Stomach (tissue), 9 donors: Measurements from ENCODE around the gene SLC23A3. TPM values are rescaled to one million over a fixed set of nuclear protein-coding genes. Genes with fewer than 3 reads are reported as not detected.

Experiments
- DNase-seq, 2 donors: peaks; one replicate each; pipeline versions ENCODE4 v3.0.0 to v3.0.0-alpha.2; 2013 to 2019
- H3K27ac ChIP-seq, 5 donors: fragments of 200-600 bp in 4 of 5; sonication (generic) in 4 of 5; one replicate each; pipeline ENCODE4 v1.5.1; 2013 to 2019; ENCODE audit warnings: mild to moderate bottlenecking in 1 of 5, moderate library complexity in 1 of 5
- H3K27me3 ChIP-seq, 3 donors: fragments of 200-600 bp; sonication (generic); one replicate each; pipeline ENCODE4 v1.5.1; 2017 to 2019; ENCODE audit warnings: mixed run types in 1 of 3
- H3K36me3 ChIP-seq, 4 donors: fragments of 200-600 bp; sonication (generic); 1 replicate in 3 of 4; 2 replicates in 1 of 4; pipeline ENCODE4 v1.5.1; 2016 to 2019
- H3K4me1 ChIP-seq, 4 donors: fragments of 200-600 bp; sonication (generic); one replicate each; pipeline ENCODE4 v1.5.1; 2016 to 2019
- H3K4me3 ChIP-seq, 4 donors: fragments of 200-600 bp; sonication (generic) in 3 of 4; one replicate each; pipeline ENCODE4 v1.5.1; 2016 to 2019; ENCODE audit warnings: mild to moderate bottlenecking in 1 of 4
- H3K9me3 ChIP-seq, 4 donors: fragments of 200-600 bp; sonication (generic); one replicate each; pipeline ENCODE4 v1.5.1; 2016 to 2019
- EP300 ChIP-seq: sonication (generic); formaldehyde crosslinking; IDR thresholded peaks from one replicate; pipeline ENCODE4 v1.6.1; 2017; ENCODE audit warnings: antibody characterized with exemption
- POLR2A ChIP-seq, 4 donors: fragments of 450-650 bp; IDR thresholded peaks; one replicate each; pipeline ENCODE4 v1.6.1; 2016; ENCODE audit warnings: antibody characterized with exemption in 4 of 4, control low read depth in 2 of 4, mild to moderate bottlenecking in 1 of 4, moderate library complexity in 1 of 4
- POLR2AphosphoS5 ChIP-seq, 3 donors: sonication (generic); formaldehyde crosslinking; IDR thresholded peaks; one replicate each; pipeline ENCODE4 v1.6.1; 2016; ENCODE audit warnings: antibody characterized with exemption in 3 of 3
- WGBS, 5 donors: extraction: QIAGEN DNeasy Blood & Tissue Kit in 3 of 5; methylation state at CpG; one replicate each; pipeline versions ENCODE4 v1.1.5 to v1.1.7; 2013 to 2018; 5-methylcytosine and 5-hydroxymethylcytosine counted together
- intact Hi-C: fragments of 100-400 bp; cut with DNase I; formaldehyde crosslinking; loops from one replicate; pipeline ENCODE4 v1.15.1; 2023; ENCODE audit warnings: low total_unique reads
- polyA plus RNA-seq, 3 donors: library from polyadenylated mRNA; stranded (reverse); fragments of 200-250 nt; gene quantifications; one replicate each; pipeline ENCODE4 v1.2.3, GENCODE V29; 2013
- total RNA-seq, 5 donors: library from RNA; depleted of rRNA; stranded (reverse); fragments of >200 nt; gene quantifications; one replicate each; pipeline versions ENCODE4 v1.1.0 to v1.2.3, GENCODE V29; 2014 to 2016
- TF ChIP-seq, protein P1 (sequence below), 7 experiments: fragments of 450-650 bp in 4 of 7; fragments of 200-600 bp in 3 of 7; sonication (generic) in 3 of 7; IDR thresholded peaks; one replicate each; pipeline ENCODE4 v1.5.1; 2016 to 2019; ENCODE audit warnings: antibody characterized with exemption in 7 of 7, control low read depth in 2 of 7, mild to moderate bottlenecking in 1 of 7
- donor health status: healthy with polysubstance abuse.
- donor health status: Bipolar disorder and iron deficiency.
- donor health status: healthy.

The SLC23A3 gene
- total and polyA plus RNA-seq, 8 donors: 0.45 to 4.1 (median 0.92) TPM; not detected in 1

DNA sequence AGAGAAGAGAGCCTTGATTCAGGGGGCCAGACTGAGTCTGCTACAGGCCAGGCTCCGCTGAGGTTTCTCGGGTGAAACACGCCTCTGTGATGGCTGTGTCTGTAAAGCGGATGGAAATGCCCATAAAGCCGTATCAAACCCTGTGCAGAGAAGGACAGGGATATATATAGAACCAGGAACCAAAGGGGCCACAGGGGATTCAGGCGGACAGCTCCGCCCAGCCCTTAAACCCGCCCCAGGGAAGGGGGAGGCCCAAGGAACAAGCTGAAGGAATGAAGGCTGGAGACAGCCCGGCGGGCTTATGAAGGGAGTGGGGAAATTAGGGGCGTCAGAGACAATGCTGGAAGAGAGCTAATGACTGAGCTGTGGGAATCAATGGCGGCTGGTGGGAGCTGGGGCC, 51.3 kb downstream of the SLC23A3 start:
- no peaks in the 10 kb centered on the region for H3K9me3 ChIP-seq
- intact Hi-C loops: loop anchor here (10.0 kb wide), 1 partner anchor 54 kb away; the partner anchor contains the start of gene IHH
- TF ChIP-seq, protein P1, sequence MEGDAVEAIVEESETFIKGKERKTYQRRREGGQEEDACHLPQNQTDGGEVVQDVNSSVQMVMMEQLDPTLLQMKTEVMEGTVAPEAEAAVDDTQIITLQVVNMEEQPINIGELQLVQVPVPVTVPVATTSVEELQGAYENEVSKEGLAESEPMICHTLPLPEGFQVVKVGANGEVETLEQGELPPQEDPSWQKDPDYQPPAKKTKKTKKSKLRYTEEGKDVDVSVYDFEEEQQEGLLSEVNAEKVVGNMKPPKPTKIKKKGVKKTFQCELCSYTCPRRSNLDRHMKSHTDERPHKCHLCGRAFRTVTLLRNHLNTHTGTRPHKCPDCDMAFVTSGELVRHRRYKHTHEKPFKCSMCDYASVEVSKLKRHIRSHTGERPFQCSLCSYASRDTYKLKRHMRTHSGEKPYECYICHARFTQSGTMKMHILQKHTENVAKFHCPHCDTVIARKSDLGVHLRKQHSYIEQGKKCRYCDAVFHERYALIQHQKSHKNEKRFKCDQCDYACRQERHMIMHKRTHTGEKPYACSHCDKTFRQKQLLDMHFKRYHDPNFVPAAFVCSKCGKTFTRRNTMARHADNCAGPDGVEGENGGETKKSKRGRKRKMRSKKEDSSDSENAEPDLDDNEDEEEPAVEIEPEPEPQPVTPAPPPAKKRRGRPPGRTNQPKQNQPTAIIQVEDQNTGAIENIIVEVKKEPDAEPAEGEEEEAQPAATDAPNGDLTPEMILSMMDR (IDR thresholded peaks at IDR 0.05): no peak
- TF ChIP-seq EP300 (no peak), POLR2AphosphoS5 (IDR thresholded peaks at IDR 0.05) (no peak), POLR2A (IDR thresholded peaks at IDR 0.05) (no peak)
- H3K36me3 ChIP-seq: no peaks in the 10 kb centered on the region
- H3K27me3 ChIP-seq: no peaks in the 10 kb centered on the region
- H3K4me1 ChIP-seq: peaks cover 19 to 52% (median 48%) of the 10 kb centered on the region in 4 donors
- WGBS, 5 donors: 65 to 70% (median 69%) methylated on average over 12 of the region's 12 CpGs
- peak in 1 of 2 donors; percentile 67 for DNase-seq
- H3K4me3 ChIP-seq: no peak overlapping the region
- H3K27ac ChIP-seq: peak overlapping the region in 1 of 5 donors; percentile 2

DNA sequence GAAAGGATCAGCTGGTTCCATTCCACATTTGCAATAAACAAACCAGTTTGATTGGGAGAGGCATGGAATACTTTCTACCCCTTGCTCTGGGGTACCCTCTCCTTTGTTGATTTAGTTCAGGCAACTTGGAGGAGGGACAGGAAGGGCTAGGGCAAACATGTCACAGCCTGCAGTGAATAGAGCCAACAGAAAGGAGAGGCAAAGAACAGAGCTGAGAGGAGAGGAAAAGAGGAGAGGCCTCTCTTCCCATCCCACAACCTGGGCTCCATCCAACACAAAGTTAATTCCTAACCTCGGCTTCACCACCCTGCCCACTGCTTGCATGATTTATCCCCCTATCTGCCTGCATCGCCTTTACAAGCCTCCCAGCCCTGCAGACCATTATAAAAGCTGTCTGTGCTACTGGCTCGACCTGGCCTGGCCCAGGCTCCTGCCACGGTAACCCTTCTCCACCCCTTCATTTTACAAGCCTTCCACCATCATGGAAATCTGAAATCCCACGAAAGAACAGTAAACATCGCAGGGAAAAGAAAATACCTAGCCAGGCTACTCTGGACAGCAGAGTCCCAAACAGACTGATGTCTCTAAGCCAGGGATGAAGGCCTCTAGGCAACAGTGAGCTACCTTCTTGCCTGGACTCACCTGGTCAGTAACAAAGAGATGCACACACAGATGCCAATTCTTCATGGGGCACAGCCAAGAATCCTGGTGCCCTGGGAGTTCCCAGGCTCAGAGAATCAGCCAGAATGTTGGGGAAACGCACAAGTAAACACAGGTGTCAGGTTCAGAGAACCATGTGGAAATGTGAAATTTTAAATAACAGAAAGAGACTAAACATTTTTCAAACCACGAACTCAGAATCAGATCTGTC, 52.8 kb downstream of the SLC23A3 start:
- Histone ChIP-seq H3K4me1 (peaks cover 13 to 56% (median 43%) of the 10 kb centered on the region in 4 donors), H3K9me3 (no peaks in the 10 kb centered on the region), H3K4me3 (no peak overlapping the region), H3K27ac (peak overlapping the region in 3 of 5 donors; percentile 9 to 41 (median 41)), H3K36me3 (no peaks in the 10 kb centered on the region), H3K27me3 (no peaks in the 10 kb centered on the region)
- 33 to 62% (median 49%) methylated on average over 8 of the region's 8 CpGs for WGBS, 5 donors
- DNase-seq: peak in 1 of 2 donors; percentile 29
- intact Hi-C loops: loop anchor here (10.0 kb wide), 1 partner anchor 52 kb away; the partner anchor contains the start of gene IHH
- TF ChIP-seq EP300: no peak
- TF ChIP-seq, protein P1 (IDR thresholded peaks at IDR 0.05): peak in 1 of 7 experiments; percentile 5
- no peak for TF ChIP-seq POLR2AphosphoS5 (IDR thresholded peaks at IDR 0.05)

DNA sequence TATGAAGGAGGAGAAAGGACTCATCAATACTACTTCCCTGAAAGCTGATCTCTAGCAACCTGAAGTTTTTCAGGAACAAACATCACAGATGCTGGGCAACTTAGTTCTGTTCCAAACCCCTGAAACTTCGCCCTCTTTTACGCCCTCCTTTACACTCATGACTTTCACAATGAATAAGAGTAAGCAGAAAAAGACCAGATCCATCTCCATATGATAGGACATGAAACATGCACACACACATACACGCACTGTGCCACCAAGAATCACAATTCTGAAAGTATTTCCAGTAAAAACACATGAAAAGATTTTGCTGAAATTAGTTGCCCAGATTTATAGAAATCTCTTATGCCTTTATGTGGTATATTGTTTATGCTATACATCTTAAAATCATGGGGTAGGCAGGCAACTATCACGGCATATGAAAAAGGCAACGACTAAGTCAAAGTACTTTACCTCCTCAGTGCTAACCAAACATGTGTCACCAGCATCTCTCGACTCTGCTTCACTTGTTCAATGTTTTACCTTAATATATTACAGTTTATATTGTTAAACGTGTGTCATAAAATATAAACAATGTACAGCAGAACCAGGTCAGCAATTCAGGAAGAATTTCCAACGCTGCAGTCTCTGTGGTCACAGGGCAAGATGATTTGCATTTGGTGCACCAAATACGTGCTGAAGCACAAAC, 57.0 kb downstream of the SLC23A3 start:
- H3K27ac ChIP-seq: peak overlapping the region in 3 of 5 donors; percentile 39 to 52 (median 40)
- 35 to 50% (median 46%) methylated on average over 9 of the region's 9 CpGs for whole genome bisulfite sequencing, 5 donors
- no peak overlapping the region for H3K4me3 ChIP-seq
- no peaks in the 10 kb centered on the region for H3K36me3 ChIP-seq
- intact Hi-C loops: loop anchor here (10.0 kb wide), 1 partner anchor 48 kb away; the partner anchor contains the start of gene IHH
- no peaks in the 10 kb centered on the region for H3K27me3 ChIP-seq
- no peak for TF ChIP-seq POLR2A (IDR thresholded peaks at IDR 0.05)
- DNase-seq: no peak
- H3K4me1 ChIP-seq: peaks cover 31 to 71% (median 57%) of the 10 kb centered on the region in 4 donors
- H3K9me3 ChIP-seq: no peaks in the 10 kb centered on the region

DNA sequence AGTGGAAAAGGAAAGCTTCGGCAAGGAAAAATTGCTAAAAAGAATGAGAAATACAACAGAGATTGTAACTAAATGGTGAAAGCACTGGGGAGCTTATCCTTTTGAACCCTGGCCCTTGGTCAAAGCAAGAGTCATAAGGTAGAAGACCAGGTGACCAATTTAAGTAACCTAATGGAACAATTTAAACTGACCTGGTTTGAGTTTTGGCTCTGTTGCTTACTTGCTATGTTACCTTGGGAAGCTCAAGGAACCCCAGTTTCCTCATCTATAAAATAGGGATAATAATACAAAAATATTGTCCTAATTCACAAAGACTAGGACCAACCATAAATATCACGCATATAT, 57.8 kb downstream of the SLC23A3 start:
- H3K9me3 ChIP-seq: no peaks in the 10 kb centered on the region
- H3K4me3 ChIP-seq: no peak overlapping the region
- peak overlapping the region in 4 of 5 donors; percentile 34 to 52 (median 40) for H3K27ac ChIP-seq
- DNase-seq: no peak
- TF ChIP-seq POLR2AphosphoS5 (IDR thresholded peaks at IDR 0.05): no peak
- TF ChIP-seq, protein P1 (IDR thresholded peaks at IDR 0.05): no peak
- no peak for TF ChIP-seq POLR2A (IDR thresholded peaks at IDR 0.05)
- no peak for TF ChIP-seq EP300
- H3K36me3 ChIP-seq: no peaks in the 10 kb centered on the region
- no peaks in the 10 kb centered on the region for H3K27me3 ChIP-seq
- peaks cover 31 to 71% (median 57%) of the 10 kb centered on the region in 4 donors for H3K4me1 ChIP-seq
- 58 to 73% (median 71%) methylated on average over 2 of the region's 2 CpGs for WGBS, 5 donors
- intact Hi-C loops: loop anchor here (10.0 kb wide), 1 partner anchor 47 kb away; the partner anchor contains the start of gene IHH

Other genes with a start within 250 kb of the SLC23A3 start
- under 1 TPM in 3 of 5 donors, not detected in 2; 0.37 to 0.58 (median 0.45) TPM for gene CDK5R2, start 210.4 kb downstream of the SLC23A3 start, total RNA-seq
- under 1 TPM; 0.20 to 0.56 (median 0.46) TPM for gene CDK5R2, start 210.4 kb downstream of the SLC23A3 start, polyA plus RNA-seq
- gene FEV, start 184.8 kb downstream of the SLC23A3 start, total RNA-seq: 1 to 10 TPM in 1 of 5 donors, not detected in 4; 1.3 TPM
- gene FEV, start 184.8 kb downstream of the SLC23A3 start, polyA plus RNA-seq: 1 to 10 TPM in 1 of 3 donors, under 1 TPM in 2; 0.28 to 6.4 (median 0.87) TPM
- 1 to 10 TPM in 1 of 5 donors, not detected in 4; 2.8 TPM for gene CRYBA2, start 176.6 kb downstream of the SLC23A3 start, total RNA-seq
- 1 to 10 TPM; 1.2 to 7.5 (median 3.7) TPM for gene CRYBA2, start 176.6 kb downstream of the SLC23A3 start, polyA plus RNA-seq
- gene CFAP65, start 128.5 kb downstream of the SLC23A3 start, total RNA-seq: 1 to 10 TPM in 1 of 5 donors, not detected in 4; 2.6 TPM
- gene CFAP65, start 128.5 kb downstream of the SLC23A3 start, polyA plus RNA-seq: under 1 TPM in 1 of 3 donors, not detected in 2; 0.10 TPM
- gene IHH, start 109.1 kb downstream of the SLC23A3 start, total RNA-seq: 10 to 100 TPM in 4 of 5 donors, under 1 TPM in 1; 0.58 to 59.1 (median 16.5) TPM
- gene IHH, start 109.1 kb downstream of the SLC23A3 start, polyA plus RNA-seq: 1 to 10 TPM; 6.4 to 9.0 (median 7.8) TPM
- 10 to 100 TPM in 3 of 5 donors, 1 to 10 TPM in 2; 4.5 to 25.5 (median 13.2) TPM for gene NHEJ1, start 9.2 kb downstream of the SLC23A3 start, total RNA-seq
- 10 to 100 TPM; 10.3 to 19.1 (median 10.4) TPM for gene NHEJ1, start 9.2 kb downstream of the SLC23A3 start, polyA plus RNA-seq
- 10 to 100 TPM; 12.8 to 48.2 (median 36.2) TPM for gene CNPPD1, start 6.9 kb upstream of the SLC23A3 start, total RNA-seq
- gene CNPPD1, start 6.9 kb upstream of the SLC23A3 start, polyA plus RNA-seq: 10 to 100 TPM; 26.5 to 45.5 (median 34.2) TPM
- gene RETREG2, start 8.2 kb upstream of the SLC23A3 start, total RNA-seq: 10 to 100 TPM; 31.9 to 97.3 (median 43.9) TPM
- 10 to 100 TPM; 23.9 to 52.5 (median 25.1) TPM for gene RETREG2, start 8.2 kb upstream of the SLC23A3 start, polyA plus RNA-seq
- 10 to 100 TPM; 21.3 to 79.7 (median 33.8) TPM for gene ZFAND2B, start 36.8 kb upstream of the SLC23A3 start, total RNA-seq
- 10 to 100 TPM; 45.0 to 81.3 (median 46.6) TPM for gene ZFAND2B, start 36.8 kb upstream of the SLC23A3 start, polyA plus RNA-seq
- 10 to 100 TPM in 4 of 5 donors, 1 to 10 TPM in 1; 8.2 to 41.5 (median 29.5) TPM for gene ABCB6, start 48.9 kb upstream of the SLC23A3 start, total RNA-seq
- gene ABCB6, start 48.9 kb upstream of the SLC23A3 start, polyA plus RNA-seq: 10 to 100 TPM in 2 of 3 donors, 1 to 10 TPM in 1; 8.4 to 47.8 (median 14.5) TPM
- 100 to 1,000 TPM in 1 of 5 donors, 10 to 100 TPM in 3, 1 to 10 TPM in 1; 1.4 to 100 (median 23.1) TPM for gene ATG9A, start 59.6 kb upstream of the SLC23A3 start, total RNA-seq
- gene ATG9A, start 59.6 kb upstream of the SLC23A3 start, polyA plus RNA-seq: 10 to 100 TPM in 1 of 3 donors, 1 to 10 TPM in 2; 6.3 to 13.5 (median 7.2) TPM
- gene ANKZF1, start 59.8 kb upstream of the SLC23A3 start, total RNA-seq: 100 to 1,000 TPM in 3 of 5 donors, 10 to 100 TPM in 2; 33.9 to 263 (median 138) TPM
- gene ANKZF1, start 59.8 kb upstream of the SLC23A3 start, polyA plus RNA-seq: 10 to 100 TPM; 27.8 to 36.6 (median 33.4) TPM
- 10 to 100 TPM in 1 of 5 donors, 1 to 10 TPM in 2, under 1 TPM in 1, not detected in 1; 0.58 to 31.4 (median 4.5) TPM for gene GLB1L, start 75.4 kb upstream of the SLC23A3 start, total RNA-seq
- 1 to 10 TPM; 2.6 to 4.9 (median 2.6) TPM for gene GLB1L, start 75.4 kb upstream of the SLC23A3 start, polyA plus RNA-seq
- 10 to 100 TPM in 4 of 5 donors, 1 to 10 TPM in 1; 1.2 to 55.6 (median 23.7) TPM for gene STK16, start 75.5 kb upstream of the SLC23A3 start, total RNA-seq
- gene STK16, start 75.5 kb upstream of the SLC23A3 start, polyA plus RNA-seq: 10 to 100 TPM; 38.8 to 55.9 (median 45.1) TPM
- not detected for gene TUBA4B, start 83.2 kb upstream of the SLC23A3 start, total RNA-seq
- gene TUBA4B, start 83.2 kb upstream of the SLC23A3 start, polyA plus RNA-seq: not detected
- 100 to 1,000 TPM in 1 of 5 donors, 10 to 100 TPM in 4; 18.7 to 141 (median 27.2) TPM for gene TUBA4A, start 83.9 kb upstream of the SLC23A3 start, total RNA-seq
- gene TUBA4A, start 83.9 kb upstream of the SLC23A3 start, polyA plus RNA-seq: 10 to 100 TPM; 28.9 to 68.8 (median 51.0) TPM
- gene DNAJB2, start 109.3 kb upstream of the SLC23A3 start, total RNA-seq: 10 to 100 TPM; 24.4 to 88.8 (median 47.8) TPM
- gene DNAJB2, start 109.3 kb upstream of the SLC23A3 start, polyA plus RNA-seq: 10 to 100 TPM; 62.5 to 85.8 (median 77.5) TPM
- gene PTPRN, start 139.4 kb upstream of the SLC23A3 start, total RNA-seq: 10 to 100 TPM in 1 of 5 donors, 1 to 10 TPM in 3, not detected in 1; 2.8 to 11.3 (median 7.4) TPM
- 1 to 10 TPM; 1.1 to 3.6 (median 1.5) TPM for gene PTPRN, start 139.4 kb upstream of the SLC23A3 start, polyA plus RNA-seq
- gene RESP18, start 162.7 kb upstream of the SLC23A3 start, total RNA-seq: not detected
- gene RESP18, start 162.7 kb upstream of the SLC23A3 start, polyA plus RNA-seq: not detected
- 100 to 1,000 TPM in 1 of 5 donors, 10 to 100 TPM in 4; 32.7 to 147 (median 46.4) TPM for gene DNPEP, start 217.9 kb upstream of the SLC23A3 start, total RNA-seq
- gene DNPEP, start 217.9 kb upstream of the SLC23A3 start, polyA plus RNA-seq: 100 to 1,000 TPM in 2 of 3 donors, 10 to 100 TPM in 1; 69.2 to 114 (median 105) TPM
- gene DES, start 248.3 kb upstream of the SLC23A3 start, total RNA-seq: 1,000 to 10,000 TPM; 1,078 to 5,539 (median 2,913) TPM
- 100 to 1,000 TPM; 122 to 803 (median 204) TPM for gene DES, start 248.3 kb upstream of the SLC23A3 start, polyA plus RNA-seq